Endothelial cell of umbilical vein (primary cell): ENCODE measurements around the gene GLIS2. TPM values are rescaled to one million over a fixed set of nuclear protein-coding genes. Genes with fewer than 3 reads are reported as not detected.

Source experiments
- BruUV-seq: library from RNA; stranded (reverse); fragments of 400-500 nt; replicated peaks from 2 replicates; lab custom pipeline; 2021; lab: Mats Ljungman, UMichigan
- CTCF ChIA-PET: fragments of 300-600, 350-600 bp; sonication (Branson Sonifier 250); formaldehyde crosslinking; loops from one replicate; lab custom pipeline; 2021; ENCODE audit warnings: antibody characterized with exemption, inconsistent platforms; lab: Charles Lee
- POLR2A ChIA-PET: fragments of 300-600, 350-600 bp; sonication (Branson Sonifier 250); formaldehyde crosslinking; loops from one replicate; lab custom pipeline; 2021; ENCODE audit warnings: antibody characterized with exemption, inconsistent platforms; lab: Charles Lee
- DNase-seq: peaks from one replicate; pipeline ENCODE4 v3.0.0-alpha.2; 2011; ENCODE audit warnings: low read depth, low spot score
- FAIRE-seq: peaks from 2 replicates; lab custom pipeline; 2011; peaks lifted over from hg19 to GRCh38; lab: Jason Lieb, UNC
- H2AFZ ChIP-seq: 2 replicates; pipeline ENCODE4 v1.6.0; 2012; ENCODE audit warnings: low read depth, low read length, control low read depth, inconsistent platforms
- H3K27ac ChIP-seq: 2 replicates; pipeline ENCODE4 v1.5.1; 2011; ENCODE audit warnings: low read depth, mild to moderate bottlenecking, control low read depth, low read length, moderate library complexity; ENCODE audit not compliant: insufficient read depth
- H3K27me3 ChIP-seq, 2 experiments: 2 replicates each; pipeline versions ENCODE4 v1.6.0 to v1.6.1; 2011; ENCODE audit warnings: low read length in 2 of 2, mixed read lengths in 1 of 2; ENCODE audit not compliant: control insufficient read depth in 2 of 2, insufficient read depth in 2 of 2
- H3K36me3 ChIP-seq, 2 experiments: 2 replicates in 1 of 2; 3 replicates in 1 of 2; pipeline ENCODE4 v1.5.1; 2011; ENCODE audit warnings: low read length in 2 of 2, mild to moderate bottlenecking in 1 of 2, moderate library complexity in 1 of 2; ENCODE audit not compliant: control insufficient read depth in 2 of 2, insufficient read depth in 2 of 2; ENCODE audit errors: extremely low read depth in 1 of 2
- H3K4me1 ChIP-seq: 3 replicates; pipeline ENCODE4 v1.5.1; 2011; ENCODE audit warnings: mild to moderate bottlenecking, low read length; ENCODE audit not compliant: control insufficient read depth, insufficient read depth; ENCODE audit errors: extremely low read depth
- H3K4me2 ChIP-seq: 2 replicates; pipeline ENCODE4 v1.6.1; 2011; ENCODE audit warnings: low read length, control low read depth, mixed read lengths; ENCODE audit not compliant: insufficient read depth
- H3K4me3 ChIP-seq, 3 experiments: fragments of 200-600 bp in 1 of 3; sonication (generic), shearing (Covaris generic) in 1 of 3; replicated peaks in 1 of 3; 2 replicates each; pipeline ENCODE4 v1.5.1; 2011 to 2016; ENCODE audit warnings: control low read depth in 3 of 3, low read length in 3 of 3, mild to moderate bottlenecking in 2 of 3, inconsistent platforms in 1 of 3, low read depth in 1 of 3, moderate library complexity in 1 of 3; ENCODE audit not compliant: insufficient read depth in 1 of 3
- H3K79me2 ChIP-seq: 2 replicates; pipeline ENCODE4 v1.6.0; 2012; ENCODE audit warnings: low read length, inconsistent platforms; ENCODE audit not compliant: control insufficient read depth, insufficient read depth
- H3K9ac ChIP-seq: replicated peaks from 2 replicates; pipeline ENCODE3; 2011; ENCODE audit warnings: low read length, control low read depth; ENCODE audit not compliant: insufficient read depth; ENCODE audit errors: extremely low read depth
- H3K9me1 ChIP-seq: replicated peaks from 3 replicates; pipeline ENCODE4 v1.6.0; 2011; ENCODE audit warnings: mild to moderate bottlenecking, low read length; ENCODE audit not compliant: control insufficient read depth, insufficient read depth; ENCODE audit errors: extremely low read depth
- H3K9me3 ChIP-seq: replicated peaks from 2 replicates; pipeline ENCODE4 v1.5.1; 2012; ENCODE audit warnings: low read length, inconsistent platforms; ENCODE audit not compliant: control insufficient read depth, insufficient read depth
- H4K20me1 ChIP-seq: replicated peaks from 2 replicates; pipeline ENCODE3; 2011; ENCODE audit warnings: mild to moderate bottlenecking, low read length; ENCODE audit not compliant: control insufficient read depth, insufficient read depth; ENCODE audit errors: extremely low read depth
- EZH2 ChIP-seq: IDR thresholded peaks from 2 replicates; pipeline ENCODE4 v1.6.1; 2012; ENCODE audit warnings: borderline replicate concordance, low read depth, mild to moderate bottlenecking, moderate library complexity, low read length, inconsistent platforms; ENCODE audit not compliant: severe bottlenecking
- FOS ChIP-seq: IDR thresholded peaks from 2 replicates; pipeline ENCODE4 v1.6.1; 2011; ENCODE audit warnings: mild to moderate bottlenecking, low read length, moderate library complexity, borderline replicate concordance; ENCODE audit not compliant: insufficient read depth
- GATA2 ChIP-seq: IDR thresholded peaks from 2 replicates; pipeline ENCODE4 v1.7.0; 2011; ENCODE audit warnings: low read depth, mild to moderate bottlenecking, moderate library complexity, mixed read lengths, low read length; ENCODE audit not compliant: insufficient read length, insufficient read depth
- JUN ChIP-seq: IDR thresholded peaks from 2 replicates; pipeline ENCODE4 v1.6.1; 2011; ENCODE audit warnings: borderline replicate concordance, low read depth; ENCODE audit not compliant: insufficient read length, insufficient read depth
- MYC ChIP-seq: IDR thresholded peaks from one replicate; pipeline ENCODE4 v1.6.1; 2011; ENCODE audit warnings: mild to moderate bottlenecking, low read depth, low read length
- POLR2AphosphoS5 ChIP-seq: IDR thresholded peaks from 2 replicates; pipeline ENCODE4 v1.6.1; 2012; ENCODE audit warnings: low read depth, mild to moderate bottlenecking, control low read depth, low read length, moderate library complexity; ENCODE audit not compliant: insufficient read depth
- dilution Hi-C: fragments of 300-500 bp; cut with MboI; formaldehyde crosslinking; loops from one replicate; pipeline ENCODE4 v1.15.0; 2019; ENCODE audit warnings: low sequenced_read_pairs; ENCODE audit not compliant: extremely low pct_ligation_motif_present
- intact Hi-C: fragments of 100-400 bp; cut with micrococcal nuclease; formaldehyde crosslinking; loops from one replicate; pipeline ENCODE4 v1.10.0; 2022
- polyA plus RNA-seq, 4 experiments: library from polyadenylated mRNA; depleted of rRNA in 3 of 4; stranded (reverse) in 3 of 4; unstranded in 1 of 4; fragments of >200 nt; gene quantifications; 2 replicates each; pipeline versions ENCODE4 v1.2.1 to v1.2.3, GENCODE V29; 2011 to 2012; ENCODE audit warnings: missing spikeins in 1 of 4
- total RNA-seq: library from RNA; stranded (reverse); gene quantifications from 2 replicates; pipeline ENCODE4 v1.2.3, GENCODE V29; 2021
- TF ChIP-seq, protein P1 (sequence below): IDR thresholded peaks from 2 replicates; pipeline ENCODE4 v1.6.1; 2011; ENCODE audit not compliant: insufficient read depth, insufficient read length
- TF ChIP-seq, protein P2 (sequence below), 2 donors: IDR thresholded peaks; 1 replicate in 1 of 2; 2 replicates in 1 of 2; pipeline ENCODE4 v1.5.1; 2011; ENCODE audit warnings: low read length in 2 of 2, mild to moderate bottlenecking in 2 of 2, moderate library complexity in 2 of 2, control low read depth in 1 of 2, inconsistent platforms in 1 of 2, low read depth in 1 of 2; ENCODE audit not compliant: insufficient read depth in 1 of 2; ENCODE audit errors: extremely low read depth in 1 of 2

The GLIS2 gene
- total and polyA plus RNA-seq, 2 donors (not counting 3 experiments of a cell fraction or from before 2014, with no cell fraction given), result 4.6 to 10.1 TPM

DNA sequence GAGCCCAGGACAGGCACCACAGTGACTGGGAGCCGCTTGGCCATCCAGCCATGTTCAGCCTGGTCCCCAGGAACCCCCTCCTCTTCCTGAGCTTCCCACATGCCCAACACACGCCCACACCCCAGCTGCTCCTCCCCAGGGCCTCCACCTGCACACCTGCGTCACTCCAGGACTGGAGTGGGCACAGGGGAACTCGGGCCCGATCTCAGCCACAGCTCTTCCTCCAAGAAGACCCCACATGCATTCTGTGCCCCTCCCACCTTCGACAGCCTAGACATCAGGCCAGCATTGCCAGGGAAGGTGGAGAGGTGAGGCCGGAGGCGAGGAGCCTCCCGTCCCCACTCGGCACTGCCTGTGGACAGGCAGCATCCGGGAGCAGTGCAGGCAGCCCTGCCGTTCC lies 49.7 kb downstream of the GLIS2 start:
- Histone ChIP-seq H3K4me2 (no peak overlapping the region), H3K36me3 (peaks cover 0 to 18% of the 10 kb centered on the region in 2 experiments), H2AFZ (no peak overlapping the region), H3K4me3 (no peak overlapping the region), H4K20me1 (no peaks in the 10 kb centered on the region), H3K27ac (no peak overlapping the region), H3K4me1 (no peaks in the 10 kb centered on the region), H3K9ac (no peak overlapping the region), H3K79me2 (no peaks in the 10 kb centered on the region), H3K9me3 (no peaks in the 10 kb centered on the region), H3K27me3 (no peaks in the 10 kb centered on the region), H3K9me1 (no peaks in the 10 kb centered on the region)
- FAIRE-seq (no peak), DNase-seq (no peak)
- BruUV-seq, result no TSS peak
- ChIA-PET POLR2A (interaction anchor here (0.7 kb wide), 1 partner anchor 173 kb away, joined by 8 read pairs; no protein-coding TSS in a partner anchor), CTCF (interaction anchor here (1.2 kb wide), 1 partner anchor 37 kb away, joined by 3 read pairs; no protein-coding TSS in a partner anchor)
- TF ChIP-seq POLR2AphosphoS5 (no peak), JUN (no peak), EZH2 (no peak), MYC (no peak), FOS (no peak), GATA2 (no peak)
- TF ChIP-seq, protein P1, sequence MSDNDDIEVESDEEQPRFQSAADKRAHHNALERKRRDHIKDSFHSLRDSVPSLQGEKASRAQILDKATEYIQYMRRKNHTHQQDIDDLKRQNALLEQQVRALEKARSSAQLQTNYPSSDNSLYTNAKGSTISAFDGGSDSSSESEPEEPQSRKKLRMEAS, result no peak
- TF ChIP-seq, protein P2, sequence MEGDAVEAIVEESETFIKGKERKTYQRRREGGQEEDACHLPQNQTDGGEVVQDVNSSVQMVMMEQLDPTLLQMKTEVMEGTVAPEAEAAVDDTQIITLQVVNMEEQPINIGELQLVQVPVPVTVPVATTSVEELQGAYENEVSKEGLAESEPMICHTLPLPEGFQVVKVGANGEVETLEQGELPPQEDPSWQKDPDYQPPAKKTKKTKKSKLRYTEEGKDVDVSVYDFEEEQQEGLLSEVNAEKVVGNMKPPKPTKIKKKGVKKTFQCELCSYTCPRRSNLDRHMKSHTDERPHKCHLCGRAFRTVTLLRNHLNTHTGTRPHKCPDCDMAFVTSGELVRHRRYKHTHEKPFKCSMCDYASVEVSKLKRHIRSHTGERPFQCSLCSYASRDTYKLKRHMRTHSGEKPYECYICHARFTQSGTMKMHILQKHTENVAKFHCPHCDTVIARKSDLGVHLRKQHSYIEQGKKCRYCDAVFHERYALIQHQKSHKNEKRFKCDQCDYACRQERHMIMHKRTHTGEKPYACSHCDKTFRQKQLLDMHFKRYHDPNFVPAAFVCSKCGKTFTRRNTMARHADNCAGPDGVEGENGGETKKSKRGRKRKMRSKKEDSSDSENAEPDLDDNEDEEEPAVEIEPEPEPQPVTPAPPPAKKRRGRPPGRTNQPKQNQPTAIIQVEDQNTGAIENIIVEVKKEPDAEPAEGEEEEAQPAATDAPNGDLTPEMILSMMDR (IDR thresholded peaks at IDR 0.05; ENCODE audit: extremely low read depth in 1 of 2, insufficient read depth in 1 of 2, low read depth in 1 of 2, low read length in 2 of 2), result no peak
- dilution Hi-C loops (no loop called here), intact Hi-C loops (no loop called here)
